GM19468 (cell line): ENCODE data around the gene NEURL1.
"Not testable (repeated sequence)": the region's sequence is repeated elsewhere in the genome, so short reads cannot be mapped to it uniquely, and the experiment has no call there.

ENCODE experiments used
- ATAC-seq: cut with Tn5 transposase; IDR thresholded peaks from one replicate; pipeline ENCODE4 v1.9.1; 2021; ENCODE audit warnings: mild to moderate bottlenecking, moderate library complexity, moderate number of reproducible peaks; ENCODE audit not compliant: unreplicated experiment; ENCODE audit errors: extremely low read depth

The NEURL1 gene

DNA sequence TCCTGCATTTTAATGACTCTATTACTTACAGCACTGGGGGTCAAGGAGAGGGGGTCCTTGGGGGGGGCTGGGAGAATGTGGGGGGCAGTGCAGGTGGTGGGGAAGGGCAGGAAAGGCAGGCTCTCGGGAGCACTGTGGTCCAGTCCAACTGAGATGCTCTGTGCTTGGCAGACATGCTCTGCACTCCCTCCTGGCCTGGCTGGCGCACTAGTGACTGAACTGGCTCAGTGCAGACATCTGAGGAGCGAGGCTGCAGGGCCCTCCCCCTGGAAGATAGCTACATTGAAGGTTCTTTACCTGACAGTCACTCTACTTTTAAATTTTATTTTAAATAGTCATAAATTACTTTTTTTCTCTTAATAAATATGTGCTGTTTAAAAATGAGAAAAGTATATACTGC is 105.7 kb downstream of the NEURL1 start:
- ATAC-seq, result no peak

DNA sequence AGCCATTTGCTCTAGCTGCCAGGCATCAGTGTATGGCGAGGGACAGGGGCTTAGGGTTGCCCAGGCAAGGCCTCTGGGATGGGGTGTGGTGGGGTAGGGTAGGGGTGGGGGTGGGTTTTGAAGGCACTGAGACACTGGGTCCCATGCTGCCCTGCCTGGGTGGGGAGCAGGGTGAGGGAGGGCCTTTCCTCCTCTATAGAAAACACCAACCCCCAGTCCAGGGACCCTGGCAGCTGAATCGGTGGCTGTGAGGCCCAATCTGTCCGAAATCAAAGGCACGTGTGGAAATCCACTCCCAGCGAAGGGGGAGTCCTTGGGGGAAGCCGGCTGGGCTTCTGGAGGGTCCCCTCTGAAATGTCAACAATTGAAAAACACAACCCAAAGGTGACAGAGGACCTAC is 106.4 kb downstream of the NEURL1 start:
- no peak for ATAC-seq

DNA sequence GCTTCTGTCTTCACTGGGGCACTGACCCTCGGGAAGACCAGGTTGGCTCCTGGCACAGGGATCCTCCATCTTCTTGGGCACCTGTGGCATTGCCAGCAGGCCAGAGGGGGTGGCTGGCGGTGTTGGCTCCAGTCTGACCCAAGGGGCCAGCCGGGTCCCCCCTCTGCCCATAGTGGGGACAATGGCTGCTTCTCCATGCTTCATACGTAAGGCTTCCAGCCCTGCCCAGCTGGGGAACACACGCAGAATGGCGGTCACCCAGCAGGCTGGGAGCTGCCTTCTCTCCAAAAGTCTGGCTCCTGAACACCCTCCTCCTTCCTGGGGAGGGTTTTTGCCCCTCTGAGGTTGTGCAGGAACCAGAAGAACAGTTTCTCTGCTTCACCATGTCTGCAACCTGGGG is 106.8 kb downstream of the NEURL1 start:
- no peak for ATAC-seq

DNA sequence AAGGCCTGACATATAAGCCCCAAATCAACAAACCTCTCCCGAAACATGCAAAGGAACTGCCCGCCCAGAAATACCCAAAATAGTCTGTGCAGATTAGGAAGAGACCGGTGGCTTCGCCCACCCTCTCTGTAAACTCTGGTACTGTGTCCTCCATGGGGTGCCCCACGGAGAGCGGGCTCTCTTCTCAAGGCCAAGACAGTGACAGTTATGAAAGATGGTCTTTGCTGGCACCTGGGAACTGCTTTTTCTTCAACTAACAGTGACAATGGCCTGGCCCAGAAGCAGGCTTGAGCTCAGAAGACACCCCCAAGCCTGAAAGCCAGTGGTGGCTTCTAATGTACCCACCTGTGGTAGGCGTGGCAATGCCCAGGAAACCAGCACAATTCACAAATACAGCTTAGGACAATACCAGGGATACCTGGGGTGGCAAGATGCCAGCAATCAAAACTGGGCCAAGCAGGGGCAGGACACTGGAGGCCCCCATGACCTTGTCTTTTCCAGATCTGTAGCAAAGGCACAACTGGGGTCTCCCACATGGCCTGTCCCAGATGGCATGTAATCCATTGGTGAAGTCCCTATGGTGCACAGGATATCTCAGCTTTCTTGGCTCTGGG is 107.6 kb downstream of the NEURL1 start:
- ATAC-seq, result no peak

- ATAC-seq, result no peak
These were observed 108.7 kb downstream of the NEURL1 start for GRCh38 chr10:103602028-103602851.

DNA sequence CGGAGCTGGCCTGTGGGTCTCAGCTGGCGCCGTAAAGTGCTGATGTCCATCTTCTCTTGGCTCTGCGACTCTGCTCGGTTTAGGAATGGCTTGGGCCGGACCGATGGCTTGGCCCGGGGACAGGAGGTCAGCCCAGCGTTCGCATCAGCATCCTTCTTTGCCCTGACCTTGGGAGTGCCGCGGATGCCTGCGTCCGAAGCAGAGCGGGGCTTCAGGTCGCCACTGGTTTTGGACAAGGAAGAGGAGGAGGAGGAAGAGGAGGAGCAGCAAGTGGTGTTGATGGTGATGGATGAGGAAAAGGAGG is 109.3 kb downstream of the NEURL1 start:
- ATAC-seq, result no peak

- no peak for ATAC-seq
These were observed 109.9 kb downstream of the NEURL1 start for GRCh38 chr10:103603382-103603781.

GRCh38 chr10:103605359-103606096 is 112.0 kb downstream of the NEURL1 start:
- ATAC-seq, result no peak

- not testable (repeated sequence) for ATAC-seq
These were observed 112.6 kb downstream of the NEURL1 start for GRCh38 chr10:103606097-103606438.

DNA sequence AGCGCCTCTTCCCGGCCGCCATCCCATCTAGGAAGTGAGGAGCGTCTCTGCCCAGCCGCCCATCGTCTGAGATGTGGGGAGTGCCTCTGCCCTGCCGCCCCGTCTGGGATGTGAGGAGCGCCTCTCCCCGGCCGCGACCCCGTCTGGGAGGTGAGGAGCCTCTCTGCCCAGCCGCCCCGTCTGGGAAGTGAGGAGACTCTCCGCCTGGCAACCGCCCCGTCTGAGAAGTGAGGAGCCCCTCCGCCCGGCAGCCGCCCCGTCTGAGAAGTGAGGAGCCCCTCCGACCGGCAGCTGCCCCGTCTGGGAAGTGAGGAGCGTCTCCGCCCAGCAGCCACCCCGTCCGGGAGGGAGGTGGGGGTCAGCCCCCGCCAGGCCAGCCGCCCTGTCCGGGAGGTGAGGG is 113.5 kb downstream of the NEURL1 start:
- not testable (repeated sequence) for ATAC-seq

DNA sequence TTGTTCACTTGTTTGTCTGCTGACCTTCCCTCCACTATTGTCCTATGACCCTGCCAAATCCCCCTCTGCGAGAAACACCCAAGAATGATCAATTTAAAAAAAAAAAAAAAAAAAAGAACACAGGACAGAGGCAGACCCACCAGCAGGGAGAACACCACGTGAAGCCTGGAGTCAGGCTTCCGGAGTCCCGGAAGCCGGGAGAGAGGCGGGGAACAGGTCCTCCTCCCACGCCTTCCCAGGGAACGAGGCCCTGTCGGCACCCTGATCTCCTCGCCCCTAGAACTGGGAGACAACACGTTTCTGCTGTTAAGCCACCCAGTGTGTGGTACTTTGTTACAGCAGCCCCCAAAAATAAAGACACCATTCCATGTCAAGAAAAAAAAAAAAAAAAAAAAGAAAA is 114.6 kb downstream of the NEURL1 start:
- ATAC-seq, result not testable (repeated sequence)

- no peak for ATAC-seq
These were observed 116.0 kb downstream of the NEURL1 start for GRCh38 chr10:103609231-103610082.

DNA sequence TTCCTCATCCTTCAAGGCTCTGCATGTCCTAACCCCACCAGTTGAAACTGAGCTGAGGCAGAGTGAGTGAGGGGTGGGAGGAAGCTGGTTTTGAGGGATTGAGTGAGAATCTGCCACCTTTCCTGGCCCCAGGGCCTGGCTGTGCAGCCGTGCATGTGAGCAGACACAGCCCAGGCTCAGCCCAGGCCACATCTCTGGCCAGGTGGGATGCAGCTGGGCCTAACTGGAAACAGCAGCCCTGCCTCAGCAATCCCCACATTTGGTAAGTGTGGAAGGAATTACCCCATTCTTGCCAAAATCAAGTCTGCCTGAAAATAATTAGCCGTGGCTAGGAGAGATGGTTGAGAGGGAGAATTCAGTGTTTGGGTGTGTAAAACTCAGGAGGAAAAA is 116.6 kb downstream of the NEURL1 start:
- ATAC-seq, result no peak

DNA sequence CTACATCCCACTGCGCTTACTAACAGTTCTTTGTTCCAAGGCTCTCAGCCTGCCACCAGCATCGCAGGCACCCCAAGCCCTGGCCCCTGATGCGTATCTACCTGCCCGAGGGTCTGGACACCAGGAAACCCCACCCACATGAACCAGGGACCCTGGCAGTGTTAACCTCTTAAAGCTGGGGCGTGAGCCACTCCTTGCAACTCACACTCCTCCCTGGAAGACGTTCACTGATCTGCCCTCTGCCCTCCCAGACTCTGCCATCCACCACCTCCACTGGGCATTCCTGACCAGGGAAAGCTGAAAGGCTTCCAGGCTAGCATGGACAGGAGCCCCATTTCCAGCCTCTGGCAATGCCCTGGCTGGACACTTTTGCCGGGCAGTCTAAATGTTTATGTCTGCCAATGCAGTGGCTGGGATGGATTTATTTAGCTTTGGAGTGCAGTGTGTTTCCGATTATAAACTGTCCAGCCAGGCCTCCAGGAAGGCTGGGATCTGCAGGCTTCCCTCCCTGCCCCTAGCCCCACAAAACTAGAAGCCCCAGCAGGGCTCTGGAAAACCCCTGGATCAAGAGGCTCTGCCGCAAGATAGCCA is 117.5 kb downstream of the NEURL1 start:
- ATAC-seq, result no peak

DNA sequence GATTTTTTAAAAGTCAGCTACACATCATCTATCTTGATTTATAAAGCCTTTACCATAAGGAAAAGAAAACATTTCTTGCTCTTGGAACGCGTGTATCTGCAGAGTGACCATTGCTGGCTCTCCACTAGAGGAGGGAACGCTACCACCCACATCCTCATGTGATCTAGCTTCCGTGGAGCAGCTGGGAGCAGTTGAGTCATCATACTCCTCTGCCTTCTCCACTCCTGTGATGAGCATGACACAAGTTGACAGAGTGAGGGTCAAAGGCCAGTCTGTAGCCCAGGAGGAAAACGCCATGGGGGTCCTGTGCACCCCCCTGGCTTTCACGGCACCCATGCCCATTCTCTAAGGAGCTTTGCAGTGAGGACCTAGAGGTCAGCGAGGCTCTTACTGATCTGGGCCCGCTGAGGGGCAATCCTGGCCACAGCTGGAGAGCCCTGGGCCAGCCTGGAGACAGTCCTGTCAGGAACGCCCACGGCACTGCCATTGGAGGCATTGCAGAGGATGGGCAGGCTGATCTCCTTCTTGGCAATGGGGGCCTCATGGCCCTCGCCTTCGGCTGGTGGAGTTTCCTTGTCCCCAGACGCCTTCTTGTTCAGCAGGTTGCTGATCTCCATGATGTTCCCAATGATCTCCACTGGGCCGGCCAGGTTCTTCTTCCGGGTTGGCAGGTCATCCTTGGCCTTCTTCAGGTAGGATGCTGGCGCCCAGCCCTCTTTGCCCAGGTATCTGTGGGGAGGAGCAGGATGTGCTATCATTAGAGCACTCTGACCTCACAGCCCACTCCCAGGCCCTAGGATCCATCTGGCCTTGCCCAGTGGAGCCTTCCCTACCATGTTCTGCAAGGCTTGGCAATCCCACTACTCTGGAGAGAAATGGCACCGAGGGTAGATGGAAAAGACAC is 119.2 kb downstream of the NEURL1 start:
- ATAC-seq, result no peak

GRCh38 chr10:103613616-103614015 is 120.1 kb downstream of the NEURL1 start:
- no peak for ATAC-seq

DNA sequence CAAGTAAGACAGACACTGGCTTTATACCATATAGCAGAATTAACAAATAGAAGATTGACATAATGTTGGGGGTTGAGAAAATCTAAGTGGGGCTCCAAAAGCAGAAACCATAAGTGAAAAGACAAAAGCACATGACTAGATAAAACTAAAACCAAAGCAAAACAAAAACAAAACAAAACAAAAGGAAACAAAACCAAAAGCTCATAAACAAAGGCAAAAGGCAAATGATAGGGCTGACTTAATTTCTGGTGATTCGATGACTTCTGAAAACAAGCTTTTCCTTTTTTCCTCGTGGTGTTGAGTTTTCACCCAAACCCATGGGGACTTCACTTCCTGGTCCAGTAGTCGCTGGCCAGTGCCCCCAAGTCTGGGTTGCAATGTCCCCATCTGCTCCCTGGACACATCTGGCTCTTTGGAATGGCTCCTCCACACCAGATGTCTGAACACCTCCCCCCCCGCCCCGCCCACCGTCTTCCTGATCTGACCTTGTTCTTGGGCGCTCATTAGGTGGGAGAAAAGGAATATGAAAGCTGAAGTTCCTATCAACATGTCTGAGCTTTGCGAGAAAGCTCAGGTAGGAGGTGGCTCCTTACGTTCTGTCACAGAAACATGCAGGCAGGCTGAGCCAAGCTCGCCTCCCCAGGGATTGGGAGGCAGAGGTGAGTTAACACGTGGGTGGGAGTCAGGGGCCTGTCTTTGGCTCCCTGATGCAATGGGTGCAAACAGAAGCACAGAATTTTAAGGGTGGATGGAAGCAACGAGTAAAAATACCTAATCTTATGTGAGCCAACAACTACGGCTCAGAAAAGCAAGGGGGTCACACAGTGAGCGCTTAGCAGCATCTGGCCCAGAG is 121.0 kb downstream of the NEURL1 start:
- no peak for ATAC-seq
